DMS 273 (cell line): ENCODE data around the gene SSX2B.
"Not testable (repeated sequence)": the region's sequence is repeated elsewhere in the genome, so short reads cannot be mapped to it uniquely, and the experiment has no call there.

ENCODE experiments used
- DNase-seq: peaks from one replicate; lab custom pipeline; 2025; ENCODE audit not compliant: unreplicated experiment; lab: John Stamatoyannopoulos, UW

The SSX2B gene

GRCh38 chrX:52750952-52751351, at the start of gene SSX2B:
TSS of gene SSX2B (plus strand) at chrX:52751252. CDS start at chrX:52752681, 1,429 bp downstream.
- DNase-seq: not testable (repeated sequence)

GRCh38 chrX:52707078-52707477, 44.0 kb upstream of the SSX2B start, which contains the start of gene SSX2:
TSS of gene SSX2 (minus strand) at chrX:52707178. CDS start at chrX:52705749, 1,429 bp downstream.
- not testable (repeated sequence) for DNase-seq

- DNase-seq: not testable (repeated sequence)
Observed at GRCh38 chrX:52765983-52766382, 14.9 kb downstream of the SSX2B start.

GRCh38 chrX:52773504-52773903, 22.5 kb downstream of the SSX2B start:
- not testable (repeated sequence) for DNase-seq

- DNase-seq: not testable (repeated sequence)
Observed at GRCh38 chrX:52797327-52797726, 46.3 kb downstream of the SSX2B start, which contains the start of gene SPANXN5. TSS of gene SPANXN5 (minus strand) at chrX:52797427. CDS start at chrX:52797348, 79 bp downstream.

- not testable (repeated sequence) for DNase-seq
Observed at GRCh38 chrX:52804876-52805275, 53.8 kb downstream of the SSX2B start.
